Fibroblast of villous mesenchyme (primary cell): ENCODE results near the gene RFPL4A. TPM values are rescaled to one million over a fixed set of nuclear protein-coding genes. Genes with fewer than 3 reads are reported as not detected.
A peak's percentile ranks its signal among the peaks of the same experiment; 100 is the strongest.

Source experiments
- DNase-seq: peaks from one replicate; pipeline ENCODE4 v3.0.0-alpha.2; 2010; ENCODE audit warnings: low read depth
- H3K4me3 ChIP-seq: 2 replicates; pipeline ENCODE4 v1.5.1; 2011; ENCODE audit warnings: low read depth, mild to moderate bottlenecking, low read length
- total RNA-seq: library from RNA; depleted of rRNA; stranded (reverse); fragments of >200 nt; gene quantifications from 2 replicates; pipeline ENCODE4 v1.2.3, GENCODE V29; 2012
- TF ChIP-seq, protein P1 (sequence below): IDR thresholded peaks from 2 replicates; pipeline ENCODE4 v1.5.1; 2012; ENCODE audit warnings: low read depth, mild to moderate bottlenecking, low read length; ENCODE audit not compliant: insufficient read depth

RFPL4A gene
- total RNA-seq, 1 donor: not detected

DNA sequence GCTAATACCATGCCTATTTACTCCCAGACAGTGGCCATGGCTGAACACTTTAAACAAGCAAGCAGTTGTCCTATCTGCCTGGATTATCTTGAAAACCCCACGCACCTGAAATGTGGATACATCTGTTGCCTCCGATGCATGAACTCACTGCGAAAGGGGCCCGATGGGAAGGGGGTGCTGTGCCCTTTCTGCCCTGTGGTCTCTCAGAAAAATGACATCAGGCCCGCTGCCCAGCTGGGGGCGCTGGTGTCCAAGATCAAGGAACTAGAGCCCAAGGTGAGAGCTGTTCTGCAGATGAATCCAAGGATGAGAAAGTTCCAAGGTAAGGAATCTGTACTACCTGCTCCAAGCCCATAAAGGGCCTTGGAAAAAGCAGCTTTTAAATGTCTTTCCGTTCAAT, 18.6 kb downstream of the RFPL4A start:
- no peak overlapping the region for H3K4me3 ChIP-seq
- TF ChIP-seq, protein P1, sequence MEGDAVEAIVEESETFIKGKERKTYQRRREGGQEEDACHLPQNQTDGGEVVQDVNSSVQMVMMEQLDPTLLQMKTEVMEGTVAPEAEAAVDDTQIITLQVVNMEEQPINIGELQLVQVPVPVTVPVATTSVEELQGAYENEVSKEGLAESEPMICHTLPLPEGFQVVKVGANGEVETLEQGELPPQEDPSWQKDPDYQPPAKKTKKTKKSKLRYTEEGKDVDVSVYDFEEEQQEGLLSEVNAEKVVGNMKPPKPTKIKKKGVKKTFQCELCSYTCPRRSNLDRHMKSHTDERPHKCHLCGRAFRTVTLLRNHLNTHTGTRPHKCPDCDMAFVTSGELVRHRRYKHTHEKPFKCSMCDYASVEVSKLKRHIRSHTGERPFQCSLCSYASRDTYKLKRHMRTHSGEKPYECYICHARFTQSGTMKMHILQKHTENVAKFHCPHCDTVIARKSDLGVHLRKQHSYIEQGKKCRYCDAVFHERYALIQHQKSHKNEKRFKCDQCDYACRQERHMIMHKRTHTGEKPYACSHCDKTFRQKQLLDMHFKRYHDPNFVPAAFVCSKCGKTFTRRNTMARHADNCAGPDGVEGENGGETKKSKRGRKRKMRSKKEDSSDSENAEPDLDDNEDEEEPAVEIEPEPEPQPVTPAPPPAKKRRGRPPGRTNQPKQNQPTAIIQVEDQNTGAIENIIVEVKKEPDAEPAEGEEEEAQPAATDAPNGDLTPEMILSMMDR: no peak
- no peak for DNase-seq

DNA sequence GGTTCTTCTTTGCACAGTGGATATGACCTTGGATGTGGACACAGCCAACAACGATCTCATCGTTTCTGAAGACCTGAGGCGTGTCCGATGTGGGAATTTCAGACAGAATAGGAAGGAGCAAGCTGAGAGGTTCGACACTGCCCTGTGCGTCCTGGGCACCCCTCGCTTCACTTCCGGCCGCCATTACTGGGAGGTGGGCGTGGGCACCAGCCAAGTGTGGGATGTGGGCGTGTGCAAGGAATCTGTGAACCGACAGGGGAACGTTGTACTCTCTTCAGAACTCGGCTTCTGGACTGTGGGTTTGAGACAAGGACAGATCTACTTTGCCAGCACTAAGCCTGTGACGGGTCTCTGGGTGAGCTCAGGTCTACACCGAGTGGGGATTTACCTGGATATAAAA, 19.4 kb downstream of the RFPL4A start:
- no peak overlapping the region for H3K4me3 ChIP-seq
- TF ChIP-seq, protein P1: no peak
- DNase-seq: no peak

DNA sequence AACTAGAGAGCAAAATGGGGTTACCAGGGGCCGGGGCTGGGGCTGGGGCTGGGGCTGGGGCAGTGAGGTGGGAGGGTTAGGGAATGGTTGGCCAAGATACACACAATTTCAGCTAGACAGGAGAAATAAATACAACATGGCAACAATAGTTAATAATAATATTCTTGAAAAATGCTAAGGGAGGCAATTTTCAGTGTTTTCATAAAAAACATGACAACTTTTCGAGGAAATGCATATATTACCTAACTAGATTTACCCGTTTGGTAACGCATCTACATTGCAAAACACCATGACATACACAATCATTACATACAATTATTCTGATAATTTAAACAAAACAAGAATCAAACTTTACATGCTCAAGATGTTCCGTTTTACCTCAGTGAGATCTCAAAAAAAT, 22.2 kb downstream of the RFPL4A start:
- no peak for DNase-seq
- TF ChIP-seq, protein P1: no peak

DNA sequence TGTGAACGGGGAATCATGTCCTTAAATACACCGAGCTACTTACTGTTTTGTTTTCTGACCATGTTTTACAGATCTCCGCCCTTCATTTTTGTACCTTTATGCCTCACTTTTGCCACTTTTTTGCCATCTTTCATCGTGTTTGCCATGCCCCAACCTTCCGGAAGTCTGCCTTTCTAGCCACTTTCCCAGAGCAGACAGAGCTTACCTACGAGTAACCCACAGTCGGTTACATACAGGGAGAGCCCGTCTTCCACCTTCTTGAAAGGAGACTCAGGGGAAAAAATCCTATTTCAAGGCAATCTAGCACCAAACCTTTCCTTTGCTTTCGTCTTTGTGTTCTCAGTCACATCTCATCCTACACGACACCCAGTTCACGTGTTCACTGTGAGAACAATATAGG, 36.1 kb downstream of the RFPL4A start:
- DNase-seq: no peak
- no peak overlapping the region for H3K4me3 ChIP-seq
- TF ChIP-seq, protein P1: no peak

More for the DNA sequence above, 22.2 kb downstream of the RFPL4A start:
- H3K4me3 ChIP-seq: no peak overlapping the region

DNA sequence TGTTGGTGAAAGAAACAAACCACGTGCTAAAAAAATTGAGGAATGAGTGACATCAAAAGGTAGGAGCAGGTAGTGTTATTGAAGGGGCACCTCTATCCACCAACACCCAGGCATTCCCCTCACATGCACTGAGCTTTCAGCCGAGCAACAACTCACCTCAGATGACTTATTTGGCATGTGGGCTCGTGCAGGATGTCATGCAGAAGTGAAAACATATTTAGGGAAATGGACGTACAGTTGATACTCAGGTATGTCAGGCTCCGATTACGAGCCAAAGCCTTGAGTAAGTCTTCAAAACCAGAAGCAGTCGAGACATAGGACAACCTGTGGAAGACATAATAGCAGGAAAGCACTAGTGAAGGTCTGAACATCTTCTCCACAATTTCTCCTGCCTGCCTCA, 42.5 kb downstream of the RFPL4A start:
- TF ChIP-seq, protein P1: no peak

DNA sequence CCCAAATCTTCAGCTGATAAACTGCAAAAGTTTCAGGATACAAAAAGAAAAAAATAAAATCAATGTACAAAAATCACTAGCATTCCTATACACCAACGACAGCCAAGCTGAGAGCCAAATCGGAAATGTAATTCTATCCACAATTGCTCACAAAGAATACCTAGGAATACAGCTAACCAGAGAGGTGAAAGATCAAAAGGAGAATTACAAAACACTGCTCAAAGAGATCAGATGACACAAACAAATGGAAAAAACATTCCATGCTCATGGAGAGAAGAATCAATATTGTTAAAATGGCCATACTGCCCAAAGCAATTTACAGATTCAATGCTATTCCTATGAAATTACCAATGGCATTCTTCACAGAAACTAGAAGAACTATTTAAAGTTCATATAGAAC, 43.4 kb downstream of the RFPL4A start:
- no peak for DNase-seq
- TF ChIP-seq, protein P1: no peak
- H3K4me3 ChIP-seq: no peak overlapping the region

More for the DNA sequence above, 42.5 kb downstream of the RFPL4A start:
- no peak for DNase-seq
- no peak overlapping the region for H3K4me3 ChIP-seq

DNA sequence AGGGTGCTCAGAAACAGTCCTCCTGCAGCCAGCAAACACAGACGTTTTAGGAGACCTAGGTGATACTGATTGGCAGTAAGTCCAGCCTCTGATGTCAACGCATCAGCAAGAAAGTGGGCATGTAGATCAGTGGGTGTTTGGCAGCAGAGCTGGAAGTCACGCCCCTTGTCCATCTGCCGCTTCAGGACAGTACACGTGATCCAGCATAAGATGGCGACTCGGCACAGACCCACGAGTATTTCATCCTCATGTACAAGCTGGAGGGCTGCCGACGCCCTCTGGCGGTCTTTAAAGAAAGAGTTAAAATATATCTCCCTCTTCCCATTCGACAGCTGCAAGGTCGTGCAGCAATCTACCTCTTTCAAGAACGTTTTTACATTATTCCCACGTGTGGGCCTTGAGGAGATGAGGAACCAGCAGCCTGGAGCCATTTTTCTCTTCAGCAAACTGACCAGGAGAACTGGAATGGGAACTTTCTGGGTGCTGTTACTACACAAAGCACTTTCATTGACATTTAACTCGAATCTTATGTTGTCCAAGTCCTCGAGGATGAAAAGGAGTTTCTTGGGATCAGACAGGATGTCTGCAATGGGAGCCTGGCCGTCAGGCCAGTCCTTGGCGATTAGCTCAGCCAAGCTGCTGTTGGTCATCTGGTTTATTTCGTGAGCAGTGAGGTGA, 50.6 kb downstream of the RFPL4A start:
- TF ChIP-seq, protein P1: peak; percentile 18
- H3K4me3 ChIP-seq: no peak overlapping the region
- peak; percentile 36 for DNase-seq
